ENCODE results near the gene MTMR4. TPM values are rescaled to one million over a fixed set of nuclear protein-coding genes. Genes with fewer than 3 reads are reported as not detected.

Gene MTMR4
- total and polyA plus RNA-seq, 10 donors: 12.7 to 61.9 (median 50.1) TPM

- no peak for DNase-seq
- H3K36me3 ChIP-seq: no peaks in the 10 kb centered on the region
- H3K4me1 ChIP-seq: no peaks in the 10 kb centered on the region
- TF ChIP-seq POLR2AphosphoS5 (IDR thresholded peaks at IDR 0.05) (no peak), POLR2A (IDR thresholded peaks at IDR 0.05) (no peak)
- TF ChIP-seq, protein P1, sequence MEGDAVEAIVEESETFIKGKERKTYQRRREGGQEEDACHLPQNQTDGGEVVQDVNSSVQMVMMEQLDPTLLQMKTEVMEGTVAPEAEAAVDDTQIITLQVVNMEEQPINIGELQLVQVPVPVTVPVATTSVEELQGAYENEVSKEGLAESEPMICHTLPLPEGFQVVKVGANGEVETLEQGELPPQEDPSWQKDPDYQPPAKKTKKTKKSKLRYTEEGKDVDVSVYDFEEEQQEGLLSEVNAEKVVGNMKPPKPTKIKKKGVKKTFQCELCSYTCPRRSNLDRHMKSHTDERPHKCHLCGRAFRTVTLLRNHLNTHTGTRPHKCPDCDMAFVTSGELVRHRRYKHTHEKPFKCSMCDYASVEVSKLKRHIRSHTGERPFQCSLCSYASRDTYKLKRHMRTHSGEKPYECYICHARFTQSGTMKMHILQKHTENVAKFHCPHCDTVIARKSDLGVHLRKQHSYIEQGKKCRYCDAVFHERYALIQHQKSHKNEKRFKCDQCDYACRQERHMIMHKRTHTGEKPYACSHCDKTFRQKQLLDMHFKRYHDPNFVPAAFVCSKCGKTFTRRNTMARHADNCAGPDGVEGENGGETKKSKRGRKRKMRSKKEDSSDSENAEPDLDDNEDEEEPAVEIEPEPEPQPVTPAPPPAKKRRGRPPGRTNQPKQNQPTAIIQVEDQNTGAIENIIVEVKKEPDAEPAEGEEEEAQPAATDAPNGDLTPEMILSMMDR (IDR thresholded peaks at IDR 0.05 in 8 of 11, conservative IDR thresholded peaks at IDR 0.05 in 3 of 11): no peak
- H3K27ac ChIP-seq: no peak overlapping the region
- no peaks in the 10 kb centered on the region for H3K9me3 ChIP-seq
- H3K4me3 ChIP-seq: no peak overlapping the region
- intact Hi-C loops (cut with DNase I; ENCODE audit: low total_unique reads): no loop called here
- no peaks in the 10 kb centered on the region for H3K27me3 ChIP-seq (replicated peaks in 1 of 7)
Measured at GRCh38 chr17:58455491-58455890, 58.9 kb downstream of the MTMR4 start.

- H3K4me1 ChIP-seq: no peaks in the 10 kb centered on the region
- intact Hi-C loops (cut with DNase I; ENCODE audit: low total_unique reads): no loop called here
- no peak overlapping the region for H3K4me3 ChIP-seq
- no peak for DNase-seq
- TF ChIP-seq, protein P1 (IDR thresholded peaks at IDR 0.05 in 8 of 11, conservative IDR thresholded peaks at IDR 0.05 in 3 of 11): no peak
- TF ChIP-seq POLR2AphosphoS5 (IDR thresholded peaks at IDR 0.05) (no peak), POLR2A (IDR thresholded peaks at IDR 0.05) (no peak)
- H3K36me3 ChIP-seq: no peaks in the 10 kb centered on the region
- no peak overlapping the region for H3K27ac ChIP-seq
- H3K27me3 ChIP-seq (replicated peaks in 1 of 7): no peaks in the 10 kb centered on the region
- WGBS, 5 donors: 88 to 100% (median 96%) methylated on average over 1 of the region's 1 CpG
- no peaks in the 10 kb centered on the region for H3K9me3 ChIP-seq
Measured at GRCh38 chr17:58452738-58453137, 61.7 kb downstream of the MTMR4 start.

DNA sequence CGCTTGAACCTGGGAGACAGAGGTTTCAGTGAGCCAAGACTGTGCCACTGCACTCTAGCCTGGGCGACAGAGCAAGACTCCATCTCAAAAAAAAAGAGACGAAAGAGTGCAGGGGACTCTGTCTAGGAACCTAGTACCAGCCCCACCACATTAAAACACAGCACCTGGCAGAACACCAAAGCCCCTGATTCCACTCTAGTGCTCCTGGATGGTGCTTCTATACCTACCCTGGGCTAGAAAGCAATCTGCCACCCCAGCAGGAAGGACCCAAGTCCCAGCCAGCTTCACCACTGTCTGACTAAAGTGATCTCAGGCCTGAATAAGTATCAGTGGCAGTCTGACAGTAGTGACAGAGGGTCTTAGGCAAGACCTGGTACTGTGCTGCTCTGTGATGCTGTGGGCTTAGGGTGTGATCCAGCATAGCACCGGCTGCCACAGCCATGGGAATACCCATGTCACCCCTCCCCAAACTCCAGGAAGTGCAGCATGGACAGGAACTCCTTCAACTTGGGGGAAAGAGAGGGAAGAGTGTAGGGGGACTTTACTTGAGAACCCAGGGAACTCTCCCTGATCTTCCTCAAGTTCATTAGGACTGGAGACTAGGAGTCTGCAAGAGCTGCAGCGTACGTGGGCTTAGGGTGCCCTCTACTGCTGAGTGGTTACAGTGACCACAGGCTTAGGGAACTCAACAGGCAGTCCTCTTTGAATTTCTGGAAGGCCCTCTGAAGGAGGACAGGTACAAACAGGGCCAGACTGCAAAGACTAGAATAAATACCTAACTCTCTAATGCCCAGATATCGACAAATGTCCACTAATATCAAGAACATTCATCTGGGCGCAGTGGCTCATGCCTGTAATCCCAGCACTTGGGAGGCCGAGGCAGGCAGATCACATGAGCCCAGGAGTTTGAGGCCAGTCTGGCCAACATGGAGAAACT, 67.1 kb downstream of the MTMR4 start:
- Histone ChIP-seq H3K4me1 (no peaks in the 10 kb centered on the region), H3K27ac (no peak overlapping the region), H3K27me3 (replicated peaks in 1 of 7) (no peaks in the 10 kb centered on the region), H3K4me3 (no peak overlapping the region), H3K36me3 (no peaks in the 10 kb centered on the region), H3K9me3 (no peaks in the 10 kb centered on the region)
- intact Hi-C loops (cut with DNase I; ENCODE audit: low total_unique reads): no loop called here
- no peak for TF ChIP-seq POLR2AphosphoS5 (IDR thresholded peaks at IDR 0.05)
- TF ChIP-seq, protein P1 (IDR thresholded peaks at IDR 0.05 in 8 of 11, conservative IDR thresholded peaks at IDR 0.05 in 3 of 11): peak; percentile 24 to 72 (median 57)
- 82 to 89% (median 88%) methylated on average over 8 to 9 of the region's 9 CpGs for WGBS, 5 donors
- DNase-seq: peak; percentile 86

DNA sequence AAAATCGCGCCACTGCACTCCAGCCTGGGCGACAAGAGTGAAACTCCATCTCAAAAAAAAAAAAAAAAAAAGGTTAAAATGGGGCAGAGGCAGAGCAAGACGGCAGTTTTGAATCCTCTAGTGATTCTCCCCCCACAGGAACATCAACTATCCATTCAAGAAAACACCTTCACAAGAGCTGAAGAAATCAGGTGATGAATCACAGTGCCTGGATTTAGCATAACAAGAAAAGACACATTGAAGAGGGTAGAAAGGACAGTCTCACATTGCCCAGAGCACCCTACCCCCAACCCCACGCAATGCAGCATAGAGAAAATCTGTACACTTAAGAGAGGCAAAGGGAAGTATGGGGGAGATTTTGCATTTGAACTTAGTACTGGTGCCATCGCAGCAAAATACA, 68.4 kb downstream of the MTMR4 start:
- H3K36me3 ChIP-seq: no peaks in the 10 kb centered on the region
- no peak overlapping the region for H3K4me3 ChIP-seq
- intact Hi-C loops (cut with DNase I; ENCODE audit: low total_unique reads): no loop called here
- H3K4me1 ChIP-seq: no peaks in the 10 kb centered on the region
- 89 to 93% (median 91%) methylated on average over 6 of the region's 6 CpGs for WGBS, 5 donors
- TF ChIP-seq, protein P1 (IDR thresholded peaks at IDR 0.05 in 8 of 11, conservative IDR thresholded peaks at IDR 0.05 in 3 of 11): no peak
- no peak for TF ChIP-seq POLR2AphosphoS5 (IDR thresholded peaks at IDR 0.05)
- TF ChIP-seq POLR2A (IDR thresholded peaks at IDR 0.05): no peak
- H3K27me3 ChIP-seq (replicated peaks in 1 of 7): no peaks in the 10 kb centered on the region
- H3K9me3 ChIP-seq: no peaks in the 10 kb centered on the region
- DNase-seq: no peak
- H3K27ac ChIP-seq: no peak overlapping the region

Data from spleen (tissue), 11 donors.